GM12891 (cell line): ENCODE measurements around the gene PLPP1.

Experiments used
- POLR2A ChIP-seq: IDR thresholded peaks from 2 replicates; pipeline ENCODE4 v1.6.1; 2011; ENCODE audit warnings: low read depth, low read length, control low read depth
- SPI1 ChIP-seq: IDR thresholded peaks from 2 replicates; pipeline ENCODE4 v1.6.1; 2011; ENCODE audit warnings: low read depth, low read length, control low read depth

- no peak for TF ChIP-seq POLR2A
- peak; percentile 26; the same call in 1 of the 2 replicates for TF ChIP-seq SPI1
Measured at GRCh38 chr5:55538661-55539060, 3.9 kb upstream of the PLPP1 start.
